GM19397 (cell line): ENCODE results near the gene ANGPTL7.
"Not testable (repeated sequence)": the region's sequence is repeated elsewhere in the genome, so short reads cannot be mapped to it uniquely, and the experiment has no call there.

Experiments
- ATAC-seq: cut with Tn5 transposase; IDR thresholded peaks from one replicate; pipeline ENCODE4 v1.9.1; 2021; ENCODE audit warnings: mild to moderate bottlenecking, moderate library complexity; ENCODE audit not compliant: unreplicated experiment

ANGPTL7 gene, protein sequence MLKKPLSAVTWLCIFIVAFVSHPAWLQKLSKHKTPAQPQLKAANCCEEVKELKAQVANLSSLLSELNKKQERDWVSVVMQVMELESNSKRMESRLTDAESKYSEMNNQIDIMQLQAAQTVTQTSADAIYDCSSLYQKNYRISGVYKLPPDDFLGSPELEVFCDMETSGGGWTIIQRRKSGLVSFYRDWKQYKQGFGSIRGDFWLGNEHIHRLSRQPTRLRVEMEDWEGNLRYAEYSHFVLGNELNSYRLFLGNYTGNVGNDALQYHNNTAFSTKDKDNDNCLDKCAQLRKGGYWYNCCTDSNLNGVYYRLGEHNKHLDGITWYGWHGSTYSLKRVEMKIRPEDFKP

GRCh38 chr1:11188858-11189451, at the start of gene ANGPTL7:
ANGPTL7 (plus strand) TSS chr1:11189355; CDS start chr1:11189580, 225 bp downstream.
- no peak for ATAC-seq

- no peak for ATAC-seq
Observed at GRCh38 chr1:11142618-11143391, 46.4 kb upstream of the ANGPTL7 start.

GRCh38 chr1:11143401-11143800, 45.8 kb upstream of the ANGPTL7 start:
- no peak for ATAC-seq

DNA sequence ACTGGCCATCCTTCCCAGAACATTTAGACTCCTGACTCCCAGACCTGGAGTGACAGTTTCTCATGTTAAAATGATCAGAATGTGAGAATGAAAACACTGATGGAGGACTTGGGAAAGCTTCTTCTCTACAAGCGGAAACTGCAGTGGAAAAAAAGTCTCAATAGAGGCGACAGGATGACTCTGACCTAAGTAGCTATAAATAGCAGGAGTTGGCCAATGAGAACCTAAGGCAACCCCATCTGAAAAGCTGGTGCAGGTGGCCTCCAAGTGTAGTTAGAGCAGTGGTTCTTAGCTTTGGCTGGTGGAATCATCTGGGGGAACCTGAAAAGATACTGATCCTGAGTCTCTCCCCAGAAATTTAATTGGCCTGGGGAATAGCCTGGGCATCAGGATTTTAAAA, 45.2 kb upstream of the ANGPTL7 start:
- ATAC-seq: no peak

DNA sequence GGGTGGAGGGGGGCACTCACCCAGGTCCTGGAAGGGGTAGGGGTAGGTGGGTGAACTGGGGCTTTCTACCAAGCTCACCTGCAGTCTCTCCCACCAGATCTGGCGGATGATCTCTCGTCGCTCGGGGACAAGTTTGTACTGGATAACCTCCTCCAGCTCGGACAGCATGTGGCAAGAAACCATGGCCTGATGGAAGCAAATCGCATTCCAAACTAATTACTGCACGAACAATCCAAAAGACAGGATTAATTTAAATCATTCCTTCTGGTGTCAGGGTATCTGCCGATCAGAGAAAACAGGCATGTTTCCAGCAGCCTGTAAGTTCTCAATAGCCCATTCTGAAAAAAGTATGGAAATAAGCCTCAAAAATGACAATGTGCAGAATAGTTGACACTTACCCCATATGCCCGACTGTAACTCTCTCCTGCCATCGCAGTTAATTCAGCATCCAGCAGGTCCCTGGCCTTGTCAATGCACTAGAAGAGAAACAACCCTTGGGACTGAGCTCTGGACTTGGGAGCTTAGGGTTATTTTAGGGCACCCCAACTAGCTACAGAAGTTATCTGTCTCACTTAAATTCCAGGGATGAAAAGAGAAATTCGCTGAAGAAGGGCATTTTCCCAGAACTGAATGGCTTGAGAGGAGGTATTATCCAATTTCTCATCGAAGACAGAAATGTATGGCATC, 44.4 kb upstream of the ANGPTL7 start:
- no peak for ATAC-seq

GRCh38 chr1:11145741-11146140, 43.4 kb upstream of the ANGPTL7 start:
- ATAC-seq: no peak

DNA sequence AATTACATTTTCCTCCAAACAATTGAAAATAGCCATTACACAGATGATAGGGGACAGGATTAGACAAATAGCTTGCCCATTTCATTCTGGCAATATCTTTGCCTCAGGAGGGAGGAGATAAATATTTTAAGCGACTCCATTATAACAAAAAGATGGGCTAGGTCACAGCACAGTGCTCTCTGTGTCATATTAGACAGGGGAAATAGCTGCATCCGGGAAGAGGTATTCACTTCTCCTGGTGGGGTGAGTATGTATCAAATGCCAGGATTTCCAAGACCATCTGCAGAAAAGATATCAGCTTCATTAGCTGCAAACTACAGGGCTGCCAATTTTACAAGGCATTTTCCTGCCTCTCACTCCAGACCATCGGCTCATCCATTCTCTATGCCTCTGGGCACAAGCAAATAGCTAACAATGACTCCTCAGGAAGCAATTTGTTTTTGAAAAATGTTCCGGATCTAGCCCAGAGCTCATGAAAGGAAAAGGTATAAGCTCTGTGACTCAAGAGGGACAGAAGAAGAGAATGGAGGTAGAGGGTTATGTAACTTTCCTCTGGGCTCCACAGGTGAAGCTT, 41.9 kb upstream of the ANGPTL7 start:
- no peak for ATAC-seq

GRCh38 chr1:11150326-11150725, 38.8 kb upstream of the ANGPTL7 start:
- ATAC-seq: no peak

DNA sequence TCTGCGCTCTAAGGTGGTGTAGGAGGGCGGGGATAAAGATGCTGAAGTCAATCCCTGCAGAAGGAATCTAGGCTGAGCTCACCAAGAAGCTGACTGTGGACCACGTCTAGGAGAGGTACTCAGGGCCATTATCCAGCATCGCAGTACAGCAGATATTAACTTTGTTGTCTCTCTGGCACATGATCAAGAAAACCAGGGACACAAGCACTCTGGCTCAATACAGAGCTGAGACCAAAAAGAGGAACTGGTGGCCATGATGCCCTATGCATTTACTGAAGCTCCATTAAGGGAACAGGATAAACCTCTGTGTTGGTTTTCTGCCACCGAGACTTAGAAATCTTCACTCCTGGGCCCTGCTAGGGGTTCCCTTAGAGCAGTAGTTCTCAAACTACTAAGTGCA, 38.0 kb upstream of the ANGPTL7 start:
- no peak for ATAC-seq

- ATAC-seq: no peak
Observed at GRCh38 chr1:11151826-11152612, 37.1 kb upstream of the ANGPTL7 start.

- ATAC-seq: no peak
Observed at GRCh38 chr1:11152755-11153154, 36.4 kb upstream of the ANGPTL7 start.

GRCh38 chr1:11153184-11153583, 36.0 kb upstream of the ANGPTL7 start:
- ATAC-seq: no peak

GRCh38 chr1:11156441-11156840, 32.7 kb upstream of the ANGPTL7 start:
- no peak for ATAC-seq

- ATAC-seq: no peak
Observed at GRCh38 chr1:11156963-11157362, 32.2 kb upstream of the ANGPTL7 start.

GRCh38 chr1:11157394-11157793, 31.8 kb upstream of the ANGPTL7 start:
- no peak for ATAC-seq

- ATAC-seq: no peak
Observed at GRCh38 chr1:11157867-11158266, 31.3 kb upstream of the ANGPTL7 start.

- no peak for ATAC-seq
Observed at GRCh38 chr1:11158291-11158690, 30.9 kb upstream of the ANGPTL7 start.

DNA sequence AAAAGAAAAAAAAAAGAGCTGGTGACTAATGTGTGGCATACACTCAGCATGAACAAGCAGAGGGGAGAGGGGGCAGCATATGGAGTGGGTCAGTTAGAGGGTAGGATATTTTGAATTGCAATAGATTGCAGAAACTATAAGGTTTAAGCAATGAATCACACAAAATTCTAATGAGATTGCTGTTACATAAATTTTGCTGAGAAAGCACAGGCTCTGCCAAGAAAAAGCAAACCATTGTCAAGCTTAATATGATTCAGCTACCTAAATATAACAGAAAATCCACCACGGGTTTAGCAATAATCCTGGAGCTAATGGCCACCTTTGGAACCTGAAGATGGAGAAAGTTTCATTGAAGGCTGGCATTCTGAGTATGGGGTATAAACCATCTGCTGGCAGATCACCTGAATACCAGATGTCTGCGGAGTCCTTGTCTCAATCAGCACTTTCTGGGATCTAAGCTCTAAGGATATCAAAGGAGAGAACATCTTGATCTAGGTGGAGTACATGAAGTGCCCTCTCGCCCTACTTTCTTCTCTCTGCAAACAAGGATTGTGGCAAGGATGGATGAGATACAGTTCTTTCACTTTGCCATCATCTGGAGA, 30.3 kb upstream of the ANGPTL7 start:
- ATAC-seq: no peak

GRCh38 chr1:11162752-11163151, 26.4 kb upstream of the ANGPTL7 start:
- ATAC-seq: not testable (repeated sequence)

DNA sequence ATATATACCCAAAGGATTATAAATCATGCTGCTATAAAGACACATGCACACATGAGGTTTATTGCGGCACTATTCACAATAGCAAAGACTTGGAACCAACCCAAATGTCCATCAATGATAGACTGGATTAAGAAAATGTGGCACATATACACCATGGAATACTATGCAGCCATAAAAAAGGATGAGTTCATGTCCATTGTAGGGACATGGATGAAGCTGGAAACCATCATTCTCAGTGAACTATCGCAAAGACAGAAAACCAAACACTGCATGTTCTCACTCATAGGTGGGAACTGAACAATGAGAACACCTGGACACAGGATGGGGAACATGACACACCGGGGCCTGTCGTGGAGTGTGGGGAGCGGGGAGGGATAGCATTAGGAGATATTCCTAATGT, 22.4 kb upstream of the ANGPTL7 start:
- not testable (repeated sequence) for ATAC-seq
